K562 (cell line): ENCODE measurements around the gene RPS17. TPM values are rescaled to one million over a fixed set of nuclear protein-coding genes. Genes with fewer than 3 reads are reported as not detected.

Experiments
- COPS2 ChIP-seq: fragments of 450-650 bp; conservative IDR thresholded peaks from 2 replicates; pipeline ENCODE4 v1.6.1; 2016; ENCODE audit warnings: mild to moderate bottlenecking, moderate library complexity
- E4F1 ChIP-seq: fragments of 250-450 bp; sonication (Bioruptor Pico); IDR thresholded peaks from 2 replicates; pipeline ENCODE4 v1.5.0; 2021; ENCODE audit warnings: mild to moderate bottlenecking, borderline replicate concordance
- LCOR ChIP-seq: sonication (generic); formaldehyde crosslinking; IDR thresholded peaks from 2 replicates; pipeline ENCODE4 v1.8.0; 2022; ENCODE audit warnings: mild to moderate bottlenecking, missing genetic modification reagents
- MAFG ChIP-seq: fragments of 450-650 bp; conservative IDR thresholded peaks from 2 replicates; pipeline ENCODE4 v1.6.1; 2016; ENCODE audit warnings: missing genetic modification characterization, missing compliant biosample characterization
- MLLT1 ChIP-seq, 2 experiments: fragments of 450-650 bp; IDR thresholded peaks; 2 replicates each; pipeline ENCODE4 v1.6.1; 2016
- NCOA6 ChIP-seq: fragments of 450-650 bp; IDR thresholded peaks from 2 replicates; pipeline ENCODE4 v1.6.1; 2017; ENCODE audit warnings: mild to moderate bottlenecking
- POLR2B ChIP-seq: fragments of 450-650 bp; IDR thresholded peaks from 2 replicates; pipeline ENCODE4 v1.6.1; 2018; ENCODE audit warnings: low read depth; ENCODE audit not compliant: partially characterized antibody
- STAT6 ChIP-seq: sonication (generic); formaldehyde crosslinking; IDR thresholded peaks from 2 replicates; pipeline ENCODE4 v1.8.1; 2023; ENCODE audit warnings: mild to moderate bottlenecking, missing genetic modification reagents
- ZNF224 ChIP-seq: sonication (generic); formaldehyde crosslinking; IDR thresholded peaks from 2 replicates; pipeline ENCODE4 v1.8.0; 2022; ENCODE audit warnings: mild to moderate bottlenecking, missing genetic modification reagents
- ZNF232 ChIP-seq: sonication (generic); formaldehyde crosslinking; IDR thresholded peaks from 2 replicates; pipeline ENCODE4 v1.8.0; 2022; ENCODE audit warnings: mild to moderate bottlenecking, missing genetic modification reagents
- ZNF395 ChIP-seq: fragments of 200-800 bp; sonication (Bioruptor generic); IDR thresholded peaks from 2 replicates; pipeline ENCODE4 v1.6.1; 2017; ENCODE audit warnings: missing genetic modification characterization, missing compliant biosample characterization
- polyA plus RNA-seq, 8 experiments: library from polyadenylated mRNA; depleted of rRNA in 4 of 8; stranded (reverse) in 5 of 8; unstranded in 3 of 8; fragments of >200 nt; fragmentation: Nextera tagmentation in 2 of 8; fragmentation: Illumina TruSeq in 1 of 8; extraction: Ambion mirVana in 2 of 8; extraction: Trizol in 1 of 8; gene quantifications; 2 replicates each; pipeline versions ENCODE4 v1.2.1 to v1.2.3, GENCODE V29; 2011 to 2014; ENCODE audit warnings: inconsistent platforms in 1 of 8, missing spikeins in 1 of 8
- total RNA-seq, 7 experiments: library from RNA; depleted of rRNA in 6 of 7; stranded (reverse); fragments of >200 nt in 6 of 7; fragmentation: Illumina TruSeq in 2 of 7; extraction: Trizol in 2 of 7; gene quantifications; 2 replicates each; pipeline versions ENCODE4 v1.2.1 to v1.2.3, GENCODE V29; 2011 to 2021; ENCODE audit warnings: low replicate concordance in 1 of 7
- TF ChIP-seq, protein P1 (sequence below): sonication (generic); formaldehyde crosslinking; IDR thresholded peaks from 2 replicates; pipeline ENCODE4 v1.8.0; 2022; ENCODE audit warnings: missing genetic modification reagents, mild to moderate bottlenecking, moderate library complexity, borderline replicate concordance

Gene RPS17
- total and polyA plus RNA-seq, 9 of the 15 experiments (the other 6 are each of a cell fraction or from before 2014, with no cell fraction given): 1,988 to 6,515 (median 5,229) TPM

- TF ChIP-seq ZNF224 (CRISPR knock-in tag) (peak; percentile 36; the same call in 1 of the 2 replicates), ZNF395 (CRISPR knock-in tag) (peak; percentile 61), ZNF232 (no peak; the same call in 1 of the 2 replicates), NCOA6 (no peak), MAFG (tag) (no peak), MLLT1 (IDR thresholded peaks at IDR 0.05) (peak; percentile 25 to 69; a peak in 3 of 4 replicates), LCOR (CRISPR knock-in tag) (peak; percentile 57; the same call in 1 of the 2 replicates), POLR2B (peak; percentile 98), COPS2 (no peak), STAT6 (CRISPR knock-in tag) (peak; percentile 67; the same call in 1 of the 2 replicates), E4F1 (CRISPR knock-in tag) (0 out of 2 replicates have a peak, but pooled peaks have one; percentile 32)
- TF ChIP-seq, protein P1, sequence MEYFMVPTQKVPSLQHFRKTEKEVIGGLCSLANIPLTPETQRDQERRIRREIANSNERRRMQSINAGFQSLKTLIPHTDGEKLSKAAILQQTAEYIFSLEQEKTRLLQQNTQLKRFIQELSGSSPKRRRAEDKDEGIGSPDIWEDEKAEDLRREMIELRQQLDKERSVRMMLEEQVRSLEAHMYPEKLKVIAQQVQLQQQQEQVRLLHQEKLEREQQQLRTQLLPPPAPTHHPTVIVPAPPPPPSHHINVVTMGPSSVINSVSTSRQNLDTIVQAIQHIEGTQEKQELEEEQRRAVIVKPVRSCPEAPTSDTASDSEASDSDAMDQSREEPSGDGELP (CRISPR knock-in tag): peak; percentile 84
Measured at GRCh38 chr15:82540055-82540983, at the start of gene RPS17 (continued).
